Endothelial cell of umbilical vein (primary cell): ENCODE measurements around the gene IMPA2. TPM values are rescaled to one million over a fixed set of nuclear protein-coding genes. Genes with fewer than 3 reads are reported as not detected.

Source experiments
- BruUV-seq: library from RNA; stranded (reverse); fragments of 400-500 nt; replicated peaks from 2 replicates; lab custom pipeline; 2021; lab: Mats Ljungman, UMichigan
- CTCF ChIA-PET: fragments of 300-600, 350-600 bp; sonication (Branson Sonifier 250); formaldehyde crosslinking; loops from one replicate; lab custom pipeline; 2021; ENCODE audit warnings: antibody characterized with exemption, inconsistent platforms; lab: Charles Lee
- POLR2A ChIA-PET: fragments of 300-600, 350-600 bp; sonication (Branson Sonifier 250); formaldehyde crosslinking; loops from one replicate; lab custom pipeline; 2021; ENCODE audit warnings: antibody characterized with exemption, inconsistent platforms; lab: Charles Lee
- DNase-seq: peaks from one replicate; pipeline ENCODE4 v3.0.0-alpha.2; 2011; ENCODE audit warnings: low read depth, low spot score
- FAIRE-seq: peaks from 2 replicates; lab custom pipeline; 2011; peaks lifted over from hg19 to GRCh38; lab: Jason Lieb, UNC
- H2AFZ ChIP-seq: 2 replicates; pipeline ENCODE4 v1.6.0; 2012; ENCODE audit warnings: low read depth, low read length, control low read depth, inconsistent platforms
- H3K27ac ChIP-seq: 2 replicates; pipeline ENCODE4 v1.5.1; 2011; ENCODE audit warnings: low read depth, mild to moderate bottlenecking, control low read depth, low read length, moderate library complexity; ENCODE audit not compliant: insufficient read depth
- H3K27me3 ChIP-seq, 2 experiments: 2 replicates each; pipeline versions ENCODE4 v1.6.0 to v1.6.1; 2011; ENCODE audit warnings: low read length in 2 of 2, mixed read lengths in 1 of 2; ENCODE audit not compliant: control insufficient read depth in 2 of 2, insufficient read depth in 2 of 2
- H3K36me3 ChIP-seq, 2 experiments: 2 replicates in 1 of 2; 3 replicates in 1 of 2; pipeline ENCODE4 v1.5.1; 2011; ENCODE audit warnings: low read length in 2 of 2, mild to moderate bottlenecking in 1 of 2, moderate library complexity in 1 of 2; ENCODE audit not compliant: control insufficient read depth in 2 of 2, insufficient read depth in 2 of 2; ENCODE audit errors: extremely low read depth in 1 of 2
- H3K4me1 ChIP-seq: 3 replicates; pipeline ENCODE4 v1.5.1; 2011; ENCODE audit warnings: mild to moderate bottlenecking, low read length; ENCODE audit not compliant: control insufficient read depth, insufficient read depth; ENCODE audit errors: extremely low read depth
- H3K4me2 ChIP-seq: 2 replicates; pipeline ENCODE4 v1.6.1; 2011; ENCODE audit warnings: low read length, control low read depth, mixed read lengths; ENCODE audit not compliant: insufficient read depth
- H3K4me3 ChIP-seq, 3 experiments: fragments of 200-600 bp in 1 of 3; sonication (generic), shearing (Covaris generic) in 1 of 3; replicated peaks in 1 of 3; 2 replicates each; pipeline ENCODE4 v1.5.1; 2011 to 2016; ENCODE audit warnings: control low read depth in 3 of 3, low read length in 3 of 3, mild to moderate bottlenecking in 2 of 3, inconsistent platforms in 1 of 3, low read depth in 1 of 3, moderate library complexity in 1 of 3; ENCODE audit not compliant: insufficient read depth in 1 of 3
- H3K79me2 ChIP-seq: 2 replicates; pipeline ENCODE4 v1.6.0; 2012; ENCODE audit warnings: low read length, inconsistent platforms; ENCODE audit not compliant: control insufficient read depth, insufficient read depth
- H3K9ac ChIP-seq: replicated peaks from 2 replicates; pipeline ENCODE3; 2011; ENCODE audit warnings: low read length, control low read depth; ENCODE audit not compliant: insufficient read depth; ENCODE audit errors: extremely low read depth
- H3K9me1 ChIP-seq: replicated peaks from 3 replicates; pipeline ENCODE4 v1.6.0; 2011; ENCODE audit warnings: mild to moderate bottlenecking, low read length; ENCODE audit not compliant: control insufficient read depth, insufficient read depth; ENCODE audit errors: extremely low read depth
- H3K9me3 ChIP-seq: replicated peaks from 2 replicates; pipeline ENCODE4 v1.5.1; 2012; ENCODE audit warnings: low read length, inconsistent platforms; ENCODE audit not compliant: control insufficient read depth, insufficient read depth
- H4K20me1 ChIP-seq: replicated peaks from 2 replicates; pipeline ENCODE3; 2011; ENCODE audit warnings: mild to moderate bottlenecking, low read length; ENCODE audit not compliant: control insufficient read depth, insufficient read depth; ENCODE audit errors: extremely low read depth
- EZH2 ChIP-seq: IDR thresholded peaks from 2 replicates; pipeline ENCODE4 v1.6.1; 2012; ENCODE audit warnings: borderline replicate concordance, low read depth, mild to moderate bottlenecking, moderate library complexity, low read length, inconsistent platforms; ENCODE audit not compliant: severe bottlenecking
- FOS ChIP-seq: IDR thresholded peaks from 2 replicates; pipeline ENCODE4 v1.6.1; 2011; ENCODE audit warnings: mild to moderate bottlenecking, low read length, moderate library complexity, borderline replicate concordance; ENCODE audit not compliant: insufficient read depth
- GATA2 ChIP-seq: IDR thresholded peaks from 2 replicates; pipeline ENCODE4 v1.7.0; 2011; ENCODE audit warnings: low read depth, mild to moderate bottlenecking, moderate library complexity, mixed read lengths, low read length; ENCODE audit not compliant: insufficient read length, insufficient read depth
- JUN ChIP-seq: IDR thresholded peaks from 2 replicates; pipeline ENCODE4 v1.6.1; 2011; ENCODE audit warnings: borderline replicate concordance, low read depth; ENCODE audit not compliant: insufficient read length, insufficient read depth
- MYC ChIP-seq: IDR thresholded peaks from one replicate; pipeline ENCODE4 v1.6.1; 2011; ENCODE audit warnings: mild to moderate bottlenecking, low read depth, low read length
- POLR2A ChIP-seq: IDR thresholded peaks from 2 replicates; pipeline ENCODE4 v1.6.1; 2012; ENCODE audit warnings: low read depth, mild to moderate bottlenecking, control low read depth, low read length
- POLR2AphosphoS5 ChIP-seq: IDR thresholded peaks from 2 replicates; pipeline ENCODE4 v1.6.1; 2012; ENCODE audit warnings: low read depth, mild to moderate bottlenecking, control low read depth, low read length, moderate library complexity; ENCODE audit not compliant: insufficient read depth
- dilution Hi-C: fragments of 300-500 bp; cut with MboI; formaldehyde crosslinking; loops from one replicate; pipeline ENCODE4 v1.15.0; 2019; ENCODE audit warnings: low sequenced_read_pairs; ENCODE audit not compliant: extremely low pct_ligation_motif_present
- intact Hi-C: fragments of 100-400 bp; cut with micrococcal nuclease; formaldehyde crosslinking; loops from one replicate; pipeline ENCODE4 v1.10.0; 2022
- polyA plus RNA-seq, 4 experiments: library from polyadenylated mRNA; depleted of rRNA in 3 of 4; stranded (reverse) in 3 of 4; unstranded in 1 of 4; fragments of >200 nt; gene quantifications; 2 replicates each; pipeline versions ENCODE4 v1.2.1 to v1.2.3, GENCODE V29; 2011 to 2012; ENCODE audit warnings: missing spikeins in 1 of 4
- total RNA-seq: library from RNA; stranded (reverse); gene quantifications from 2 replicates; pipeline ENCODE4 v1.2.3, GENCODE V29; 2021
- TF ChIP-seq, protein P1 (sequence below): IDR thresholded peaks from 2 replicates; pipeline ENCODE4 v1.6.1; 2011; ENCODE audit not compliant: insufficient read depth, insufficient read length
- TF ChIP-seq, protein P2 (sequence below), 2 donors: IDR thresholded peaks; 1 replicate in 1 of 2; 2 replicates in 1 of 2; pipeline ENCODE4 v1.5.1; 2011; ENCODE audit warnings: low read length in 2 of 2, mild to moderate bottlenecking in 2 of 2, moderate library complexity in 2 of 2, control low read depth in 1 of 2, inconsistent platforms in 1 of 2, low read depth in 1 of 2; ENCODE audit not compliant: insufficient read depth in 1 of 2; ENCODE audit errors: extremely low read depth in 1 of 2

The IMPA2 gene
- total and polyA plus RNA-seq, 2 donors (not counting 3 experiments of a cell fraction or from before 2014, with no cell fraction given): 6.1 to 8.0 TPM

DNA sequence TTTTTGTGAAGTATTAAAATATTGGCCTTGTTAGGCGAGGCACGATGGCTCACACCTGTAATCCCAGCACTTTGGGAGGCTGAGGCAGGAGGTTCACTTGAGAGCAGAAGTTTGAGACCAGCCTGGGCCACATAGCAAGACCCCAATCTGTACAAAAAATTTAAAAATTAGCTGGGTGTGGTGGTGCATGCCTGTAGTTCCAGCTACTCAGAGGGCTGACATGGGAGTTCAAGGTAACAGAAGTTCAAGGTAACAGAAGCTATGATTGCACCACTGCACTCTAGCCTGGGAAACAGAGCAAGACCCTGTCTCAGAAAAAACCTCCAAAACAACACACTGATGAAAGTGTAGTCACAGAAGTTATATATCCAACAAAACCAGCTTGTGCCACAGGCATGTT, 39.8 kb downstream of the IMPA2 start:
- H3K79me2 ChIP-seq: no peaks in the 10 kb centered on the region
- no peak overlapping the region for H3K9ac ChIP-seq
- dilution Hi-C loops: no loop called here
- intact Hi-C loops: no loop called here
- ChIA-PET CTCF (interaction anchor here (1.5 kb wide), 1 partner anchor 83 kb away, joined by 5 read pairs; no protein-coding TSS in a partner anchor), POLR2A (no interaction called here)
- BruUV-seq: no TSS peak
- H2AFZ ChIP-seq: no peak overlapping the region
- no peak for FAIRE-seq
- DNase-seq: no peak
- no peaks in the 10 kb centered on the region for H3K36me3 ChIP-seq
- no peak overlapping the region for H3K4me3 ChIP-seq
- no peak overlapping the region for H3K4me2 ChIP-seq
- H3K27me3 ChIP-seq: no peaks in the 10 kb centered on the region
- H3K27ac ChIP-seq: no peak overlapping the region
- H4K20me1 ChIP-seq: no peaks in the 10 kb centered on the region
- no peaks in the 10 kb centered on the region for H3K9me1 ChIP-seq
- no peak for TF ChIP-seq POLR2A
- no peaks in the 10 kb centered on the region for H3K9me3 ChIP-seq
- no peaks in the 10 kb centered on the region for H3K4me1 ChIP-seq

DNA sequence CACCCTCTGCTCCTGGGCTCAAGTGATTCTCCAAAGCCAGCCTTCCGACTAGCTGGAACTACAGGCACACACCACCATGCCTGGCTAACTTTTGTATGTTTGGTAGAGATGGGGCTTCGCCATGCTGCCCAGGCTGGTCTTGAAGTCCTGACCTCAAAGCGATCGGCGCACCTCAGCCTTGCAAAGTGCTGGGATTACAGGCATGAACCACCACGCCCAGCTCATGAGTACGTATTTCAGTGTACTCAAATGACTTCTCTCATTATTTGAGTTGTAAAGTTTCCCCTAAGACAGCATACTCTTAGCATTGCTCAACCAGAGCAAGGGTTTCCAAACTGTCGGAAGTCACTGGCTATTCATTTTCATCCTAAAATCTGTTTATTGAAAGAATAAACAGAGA, 40.3 kb downstream of the IMPA2 start:
- Histone ChIP-seq H3K4me2 (no peak overlapping the region), H3K4me3 (no peak overlapping the region), H3K9me3 (no peaks in the 10 kb centered on the region), H3K79me2 (no peaks in the 10 kb centered on the region), H3K4me1 (no peaks in the 10 kb centered on the region), H3K9ac (no peak overlapping the region), H2AFZ (no peak overlapping the region), H3K9me1 (no peaks in the 10 kb centered on the region), H3K36me3 (no peaks in the 10 kb centered on the region), H4K20me1 (no peaks in the 10 kb centered on the region), H3K27ac (no peak overlapping the region), H3K27me3 (no peaks in the 10 kb centered on the region)
- no TSS peak for BruUV-seq
- DNase-seq (no peak), FAIRE-seq (no peak)
- dilution Hi-C loops (no loop called here), intact Hi-C loops (no loop called here)
- ChIA-PET POLR2A (no interaction called here), CTCF (interaction anchor here (1.5 kb wide), 1 partner anchor 83 kb away, joined by 5 read pairs; no protein-coding TSS in a partner anchor)
- no peak for TF ChIP-seq POLR2A
- TF ChIP-seq FOS: no peak
- TF ChIP-seq EZH2: no peak
- TF ChIP-seq JUN: no peak
- TF ChIP-seq, protein P1, sequence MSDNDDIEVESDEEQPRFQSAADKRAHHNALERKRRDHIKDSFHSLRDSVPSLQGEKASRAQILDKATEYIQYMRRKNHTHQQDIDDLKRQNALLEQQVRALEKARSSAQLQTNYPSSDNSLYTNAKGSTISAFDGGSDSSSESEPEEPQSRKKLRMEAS: no peak
- no peak for TF ChIP-seq GATA2
- TF ChIP-seq, protein P2, sequence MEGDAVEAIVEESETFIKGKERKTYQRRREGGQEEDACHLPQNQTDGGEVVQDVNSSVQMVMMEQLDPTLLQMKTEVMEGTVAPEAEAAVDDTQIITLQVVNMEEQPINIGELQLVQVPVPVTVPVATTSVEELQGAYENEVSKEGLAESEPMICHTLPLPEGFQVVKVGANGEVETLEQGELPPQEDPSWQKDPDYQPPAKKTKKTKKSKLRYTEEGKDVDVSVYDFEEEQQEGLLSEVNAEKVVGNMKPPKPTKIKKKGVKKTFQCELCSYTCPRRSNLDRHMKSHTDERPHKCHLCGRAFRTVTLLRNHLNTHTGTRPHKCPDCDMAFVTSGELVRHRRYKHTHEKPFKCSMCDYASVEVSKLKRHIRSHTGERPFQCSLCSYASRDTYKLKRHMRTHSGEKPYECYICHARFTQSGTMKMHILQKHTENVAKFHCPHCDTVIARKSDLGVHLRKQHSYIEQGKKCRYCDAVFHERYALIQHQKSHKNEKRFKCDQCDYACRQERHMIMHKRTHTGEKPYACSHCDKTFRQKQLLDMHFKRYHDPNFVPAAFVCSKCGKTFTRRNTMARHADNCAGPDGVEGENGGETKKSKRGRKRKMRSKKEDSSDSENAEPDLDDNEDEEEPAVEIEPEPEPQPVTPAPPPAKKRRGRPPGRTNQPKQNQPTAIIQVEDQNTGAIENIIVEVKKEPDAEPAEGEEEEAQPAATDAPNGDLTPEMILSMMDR (IDR thresholded peaks at IDR 0.05; ENCODE audit: extremely low read depth in 1 of 2, insufficient read depth in 1 of 2, low read depth in 1 of 2, low read length in 2 of 2): no peak
- TF ChIP-seq MYC: no peak
- TF ChIP-seq POLR2AphosphoS5: no peak
